Measurements from ENCODE around the gene LENG8. TPM values are rescaled to one million over a fixed set of nuclear protein-coding genes. Genes with fewer than 3 reads are reported as not detected.

Gene LENG8
- total and polyA plus RNA-seq, 2 of the 13 experiments (the other 11 are each of a cell fraction or from before 2014, with no cell fraction given), result 14.3 to 41.9 TPM

GRCh38 chr19:54420383-54421168 is 28.4 kb upstream of the LENG8 start (continued):
- TF ChIP-seq ZNF841 (CRISPR knock-in tag; IDR thresholded peaks at IDR 0.05; ENCODE audit: borderline replicate concordance), result no peak
- TF ChIP-seq, protein P1, sequence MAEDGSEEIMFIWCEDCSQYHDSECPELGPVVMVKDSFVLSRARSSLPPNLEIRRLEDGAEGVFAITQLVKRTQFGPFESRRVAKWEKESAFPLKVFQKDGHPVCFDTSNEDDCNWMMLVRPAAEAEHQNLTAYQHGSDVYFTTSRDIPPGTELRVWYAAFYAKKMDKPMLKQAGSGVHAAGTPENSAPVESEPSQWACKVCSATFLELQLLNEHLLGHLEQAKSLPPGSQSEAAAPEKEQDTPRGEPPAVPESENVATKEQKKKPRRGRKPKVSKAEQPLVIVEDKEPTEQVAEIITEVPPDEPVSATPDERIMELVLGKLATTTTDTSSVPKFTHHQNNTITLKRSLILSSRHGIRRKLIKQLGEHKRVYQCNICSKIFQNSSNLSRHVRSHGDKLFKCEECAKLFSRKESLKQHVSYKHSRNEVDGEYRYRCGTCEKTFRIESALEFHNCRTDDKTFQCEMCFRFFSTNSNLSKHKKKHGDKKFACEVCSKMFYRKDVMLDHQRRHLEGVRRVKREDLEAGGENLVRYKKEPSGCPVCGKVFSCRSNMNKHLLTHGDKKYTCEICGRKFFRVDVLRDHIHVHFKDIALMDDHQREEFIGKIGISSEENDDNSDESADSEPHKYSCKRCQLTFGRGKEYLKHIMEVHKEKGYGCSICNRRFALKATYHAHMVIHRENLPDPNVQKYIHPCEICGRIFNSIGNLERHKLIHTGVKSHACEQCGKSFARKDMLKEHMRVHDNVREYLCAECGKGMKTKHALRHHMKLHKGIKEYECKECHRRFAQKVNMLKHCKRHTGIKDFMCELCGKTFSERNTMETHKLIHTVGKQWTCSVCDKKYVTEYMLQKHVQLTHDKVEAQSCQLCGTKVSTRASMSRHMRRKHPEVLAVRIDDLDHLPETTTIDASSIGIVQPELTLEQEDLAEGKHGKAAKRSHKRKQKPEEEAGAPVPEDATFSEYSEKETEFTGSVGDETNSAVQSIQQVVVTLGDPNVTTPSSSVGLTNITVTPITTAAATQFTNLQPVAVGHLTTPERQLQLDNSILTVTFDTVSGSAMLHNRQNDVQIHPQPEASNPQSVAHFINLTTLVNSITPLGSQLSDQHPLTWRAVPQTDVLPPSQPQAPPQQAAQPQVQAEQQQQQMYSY (CRISPR knock-in tag; IDR thresholded peaks at IDR 0.05), result no peak
- peak; percentile 49 for TF ChIP-seq RXRA (CRISPR knock-in tag; IDR thresholded peaks at IDR 0.05)
- peak; percentile 45; the same call in 1 of the 2 replicates for TF ChIP-seq FOXO1 (CRISPR knock-in tag; IDR thresholded peaks at IDR 0.05)
- TF ChIP-seq ZNF230 (CRISPR knock-in tag; IDR thresholded peaks at IDR 0.05), result no peak
- 0 out of 2 replicates have a peak, but pooled peaks have one; percentile 11 for TF ChIP-seq RAD21 (CRISPR knock-in tag; IDR thresholded peaks at IDR 0.05)
- TF ChIP-seq REXO4 (CRISPR knock-in tag; IDR thresholded peaks at IDR 0.05; ENCODE audit: borderline replicate concordance), result no peak
- TF ChIP-seq RNF2 (conservative IDR thresholded peaks at IDR 0.05; ENCODE audit: low read depth), result no peak
- TF ChIP-seq ZFY (CRISPR knock-in tag; IDR thresholded peaks at IDR 0.05), result no peak; the same call in 1 of the 2 replicates
- TF ChIP-seq BORCS8-MEF2B (CRISPR knock-in tag; IDR thresholded peaks at IDR 0.05), result peak; percentile 23; the same call in 1 of the 2 replicates
- TF ChIP-seq NR2F2 (IDR thresholded peaks at IDR 0.05; ENCODE audit: borderline replicate concordance, low read depth), result no peak; the same call in 1 of the 2 replicates
- peak; percentile 41 for TF ChIP-seq TEAD3 (CRISPR knock-in tag; optimal IDR thresholded peaks at IDR 0.05; ENCODE audit: borderline replicate concordance)
- TF ChIP-seq TFDP2 (CRISPR knock-in tag; IDR thresholded peaks at IDR 0.05), result no peak
- TF ChIP-seq, protein P2, sequence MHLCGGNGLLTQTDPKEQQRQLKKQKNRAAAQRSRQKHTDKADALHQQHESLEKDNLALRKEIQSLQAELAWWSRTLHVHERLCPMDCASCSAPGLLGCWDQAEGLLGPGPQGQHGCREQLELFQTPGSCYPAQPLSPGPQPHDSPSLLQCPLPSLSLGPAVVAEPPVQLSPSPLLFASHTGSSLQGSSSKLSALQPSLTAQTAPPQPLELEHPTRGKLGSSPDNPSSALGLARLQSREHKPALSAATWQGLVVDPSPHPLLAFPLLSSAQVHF (CRISPR knock-in tag; IDR thresholded peaks at IDR 0.05), result no peak
- TF ChIP-seq EZH2 (conservative IDR thresholded peaks at IDR 0.05; ENCODE audit: low read depth, low read length), result no peak
- peak; percentile 76 for TF ChIP-seq RBFOX2 (IDR thresholded peaks at IDR 0.05; ENCODE audit: low read depth, low read length)
- TF ChIP-seq ZFP82 (CRISPR knock-in tag; IDR thresholded peaks at IDR 0.05; ENCODE audit: borderline replicate concordance), result no peak
- no peak for TF ChIP-seq ZNF44 (CRISPR knock-in tag; IDR thresholded peaks at IDR 0.05)
- TF ChIP-seq MYNN (CRISPR knock-in tag; IDR thresholded peaks at IDR 0.05; ENCODE audit: low read depth), result no peak
- TF ChIP-seq SAP130 (CRISPR knock-in tag; IDR thresholded peaks at IDR 0.05; ENCODE audit: low read depth), result no peak
- peak; percentile 17; the same call in 1 of the 2 replicates for TF ChIP-seq TCF7 (IDR thresholded peaks at IDR 0.05; ENCODE audit: low read depth)
- no peak for TF ChIP-seq MED13 (CRISPR knock-in tag; IDR thresholded peaks at IDR 0.05)
- no peak for TF ChIP-seq ZBTB37 (CRISPR knock-in tag; IDR thresholded peaks at IDR 0.05)
- TF ChIP-seq YEATS4 (CRISPR knock-in tag; IDR thresholded peaks at IDR 0.05; ENCODE audit: borderline replicate concordance), result peak; percentile 40; the same call in 1 of the 2 replicates
- TF ChIP-seq DNMT3B (CRISPR knock-in tag; conservative IDR thresholded peaks at IDR 0.05), result no peak
- no peak for TF ChIP-seq ERF (CRISPR knock-in tag; IDR thresholded peaks at IDR 0.05)

Measured in HepG2 (cell line).